GM12801 (cell line): ENCODE results near the gene COPZ2.

Experiments
- TF ChIP-seq, protein P1 (sequence below): IDR thresholded peaks from one replicate; pipeline ENCODE4 v1.5.1; 2011; ENCODE audit warnings: control low read depth; ENCODE audit not compliant: insufficient read length; ENCODE audit errors: extremely low read depth

Gene COPZ2

DNA sequence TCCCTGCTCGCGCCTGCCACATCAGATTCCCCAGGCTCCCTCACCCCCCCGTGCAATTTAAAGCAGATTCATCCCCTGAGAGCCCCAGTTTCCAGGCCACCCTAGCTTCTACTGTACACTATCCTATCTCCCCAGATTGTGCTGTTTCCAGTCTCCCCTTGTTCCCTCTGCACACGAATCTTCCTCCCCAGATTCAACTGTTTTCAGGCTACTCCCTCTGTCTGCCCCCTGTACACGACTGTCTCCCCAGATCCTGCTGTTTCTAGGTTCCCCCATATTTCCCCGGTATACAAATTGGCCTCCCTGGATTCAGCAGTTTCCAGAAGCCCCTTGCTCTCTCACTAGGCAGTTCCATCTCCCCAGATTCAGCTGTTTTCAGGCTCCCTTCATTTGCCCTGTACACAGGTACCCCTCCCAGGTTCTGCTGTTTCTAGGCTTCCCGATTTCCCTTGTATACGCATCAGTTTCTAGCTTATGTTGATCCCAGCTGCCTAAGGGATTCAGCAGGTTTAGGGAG is 22.9 kb downstream of the COPZ2 start:
- TF ChIP-seq, protein P1, sequence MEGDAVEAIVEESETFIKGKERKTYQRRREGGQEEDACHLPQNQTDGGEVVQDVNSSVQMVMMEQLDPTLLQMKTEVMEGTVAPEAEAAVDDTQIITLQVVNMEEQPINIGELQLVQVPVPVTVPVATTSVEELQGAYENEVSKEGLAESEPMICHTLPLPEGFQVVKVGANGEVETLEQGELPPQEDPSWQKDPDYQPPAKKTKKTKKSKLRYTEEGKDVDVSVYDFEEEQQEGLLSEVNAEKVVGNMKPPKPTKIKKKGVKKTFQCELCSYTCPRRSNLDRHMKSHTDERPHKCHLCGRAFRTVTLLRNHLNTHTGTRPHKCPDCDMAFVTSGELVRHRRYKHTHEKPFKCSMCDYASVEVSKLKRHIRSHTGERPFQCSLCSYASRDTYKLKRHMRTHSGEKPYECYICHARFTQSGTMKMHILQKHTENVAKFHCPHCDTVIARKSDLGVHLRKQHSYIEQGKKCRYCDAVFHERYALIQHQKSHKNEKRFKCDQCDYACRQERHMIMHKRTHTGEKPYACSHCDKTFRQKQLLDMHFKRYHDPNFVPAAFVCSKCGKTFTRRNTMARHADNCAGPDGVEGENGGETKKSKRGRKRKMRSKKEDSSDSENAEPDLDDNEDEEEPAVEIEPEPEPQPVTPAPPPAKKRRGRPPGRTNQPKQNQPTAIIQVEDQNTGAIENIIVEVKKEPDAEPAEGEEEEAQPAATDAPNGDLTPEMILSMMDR, result no peak

DNA sequence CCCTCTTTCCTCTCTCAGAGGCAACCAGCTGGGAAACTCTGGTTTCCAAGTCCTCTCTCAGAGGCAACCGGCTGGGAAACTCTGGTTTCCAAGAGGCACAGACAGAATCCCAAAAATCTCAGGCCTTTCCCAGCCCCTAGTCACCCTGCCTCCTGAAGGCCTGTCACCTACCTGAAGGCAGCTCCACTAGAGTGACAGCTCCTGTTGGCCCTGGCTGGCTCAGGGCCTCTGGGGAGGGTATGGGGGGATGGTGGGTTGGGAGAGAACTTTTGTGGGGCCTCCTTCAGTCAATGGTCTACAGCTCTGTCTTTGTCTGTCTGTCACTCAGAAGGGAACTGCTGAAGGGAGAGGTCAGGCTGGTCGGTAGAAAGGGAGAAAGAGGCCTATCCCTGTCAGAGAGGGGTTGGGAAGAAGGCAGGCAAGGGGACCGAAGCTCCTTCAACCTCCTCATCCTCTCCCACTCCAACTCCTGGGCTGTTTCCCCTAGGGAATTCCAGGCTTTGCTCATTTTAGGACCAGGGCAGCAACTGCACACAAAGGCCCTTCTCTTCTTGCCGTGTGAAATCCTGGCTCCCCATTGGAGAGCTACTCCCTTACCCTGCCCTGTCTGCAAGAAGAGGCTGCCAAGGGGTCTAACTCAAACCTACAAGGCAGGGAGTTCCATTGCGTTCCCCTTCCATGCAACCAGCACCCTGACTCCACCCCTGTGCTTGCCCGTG is 23.6 kb downstream of the COPZ2 start:
- TF ChIP-seq, protein P1, result no peak

DNA sequence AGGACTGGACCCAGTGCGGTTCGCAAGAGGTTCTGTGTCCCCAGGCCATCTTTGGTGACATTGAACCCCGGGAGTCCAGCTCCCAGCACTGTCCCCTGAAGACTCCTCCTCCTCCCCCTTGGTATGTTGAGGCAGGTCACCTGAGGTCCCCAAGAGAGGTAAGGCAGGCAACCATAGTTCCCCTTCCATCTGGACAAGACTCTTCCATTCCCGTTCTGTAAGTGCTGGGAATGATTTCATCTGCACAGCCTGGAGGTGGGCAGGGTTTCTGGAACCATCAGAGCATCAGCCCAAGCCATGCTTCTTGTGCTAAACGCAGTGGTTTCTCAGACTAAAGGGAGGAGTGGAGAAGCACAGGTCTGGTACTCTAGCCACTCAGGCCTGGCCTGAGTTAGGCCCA is 24.9 kb downstream of the COPZ2 start:
- TF ChIP-seq, protein P1, result no peak

DNA sequence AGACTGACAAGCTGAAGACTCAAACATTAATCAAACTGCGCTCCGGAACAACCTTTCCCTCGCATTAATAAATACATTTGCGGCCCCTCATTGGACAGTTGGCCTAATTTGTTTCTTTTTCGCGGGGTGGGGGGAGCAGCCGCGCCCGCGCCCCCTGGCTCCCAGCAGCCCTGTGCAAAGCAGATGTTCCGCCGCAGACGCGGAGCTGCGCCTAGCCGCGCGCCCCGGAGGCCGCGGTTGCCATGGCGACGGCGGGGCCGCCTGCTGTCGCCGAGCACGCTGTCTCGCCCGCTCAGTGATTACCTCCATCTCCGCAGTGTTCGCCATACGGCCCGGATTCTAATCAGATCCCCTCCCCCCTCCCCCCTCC is 25.5 kb downstream of the COPZ2 start:
- TF ChIP-seq, protein P1, result no peak

DNA sequence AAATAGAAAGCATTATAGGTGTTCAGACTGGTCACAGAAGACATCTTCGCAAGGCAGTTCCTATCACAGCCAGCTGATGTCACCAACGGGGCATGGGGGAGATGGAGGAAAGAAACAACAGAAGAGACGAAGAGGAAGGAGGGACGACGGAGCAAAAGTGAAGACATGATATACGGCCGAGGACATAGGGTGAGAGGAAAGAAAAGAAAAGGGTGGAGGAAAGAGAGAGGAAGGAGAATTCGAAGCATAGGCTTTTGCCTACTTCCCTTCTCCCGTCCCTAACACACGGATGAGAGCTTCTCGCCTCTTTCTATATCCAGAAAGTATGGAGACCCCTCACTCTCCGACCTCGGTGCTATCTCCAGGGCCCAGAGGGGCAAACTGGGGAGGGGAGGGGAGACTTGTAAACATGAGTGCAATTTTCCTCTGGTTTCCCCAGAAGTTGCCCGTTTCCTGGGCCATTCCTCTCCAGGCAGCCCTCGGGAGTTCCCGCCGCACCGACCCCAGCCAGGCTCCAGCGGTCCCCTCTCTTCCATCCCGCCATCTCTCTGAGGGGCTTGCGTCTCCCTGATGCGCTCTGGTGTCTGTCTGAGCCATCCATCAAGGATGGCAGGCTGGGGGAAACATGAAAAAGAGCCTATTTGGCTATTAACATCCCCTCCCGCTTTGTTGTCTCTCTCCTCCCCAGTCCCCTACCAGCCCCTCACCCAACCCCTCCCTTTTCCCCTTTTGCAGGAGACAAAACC is 26.0 kb downstream of the COPZ2 start:
- TF ChIP-seq, protein P1, result no peak

DNA sequence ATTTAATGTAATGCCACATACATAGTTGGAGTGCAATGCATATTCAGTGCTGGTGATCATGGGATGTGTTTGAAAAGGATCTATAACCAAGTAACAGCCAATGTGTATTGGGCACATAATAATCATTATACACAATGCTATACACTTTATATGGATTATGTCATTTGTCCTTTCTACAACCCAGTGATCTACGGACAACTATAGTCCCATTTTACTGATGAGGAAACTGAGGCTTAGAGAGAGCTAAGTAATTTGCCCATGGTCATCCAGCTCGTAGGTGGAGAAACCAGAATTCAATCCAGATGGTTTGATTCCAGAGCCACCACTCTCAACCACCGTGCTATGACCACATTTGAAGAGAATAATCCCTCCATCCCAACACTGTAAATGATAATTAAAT is 27.4 kb downstream of the COPZ2 start:
- TF ChIP-seq, protein P1, result no peak

DNA sequence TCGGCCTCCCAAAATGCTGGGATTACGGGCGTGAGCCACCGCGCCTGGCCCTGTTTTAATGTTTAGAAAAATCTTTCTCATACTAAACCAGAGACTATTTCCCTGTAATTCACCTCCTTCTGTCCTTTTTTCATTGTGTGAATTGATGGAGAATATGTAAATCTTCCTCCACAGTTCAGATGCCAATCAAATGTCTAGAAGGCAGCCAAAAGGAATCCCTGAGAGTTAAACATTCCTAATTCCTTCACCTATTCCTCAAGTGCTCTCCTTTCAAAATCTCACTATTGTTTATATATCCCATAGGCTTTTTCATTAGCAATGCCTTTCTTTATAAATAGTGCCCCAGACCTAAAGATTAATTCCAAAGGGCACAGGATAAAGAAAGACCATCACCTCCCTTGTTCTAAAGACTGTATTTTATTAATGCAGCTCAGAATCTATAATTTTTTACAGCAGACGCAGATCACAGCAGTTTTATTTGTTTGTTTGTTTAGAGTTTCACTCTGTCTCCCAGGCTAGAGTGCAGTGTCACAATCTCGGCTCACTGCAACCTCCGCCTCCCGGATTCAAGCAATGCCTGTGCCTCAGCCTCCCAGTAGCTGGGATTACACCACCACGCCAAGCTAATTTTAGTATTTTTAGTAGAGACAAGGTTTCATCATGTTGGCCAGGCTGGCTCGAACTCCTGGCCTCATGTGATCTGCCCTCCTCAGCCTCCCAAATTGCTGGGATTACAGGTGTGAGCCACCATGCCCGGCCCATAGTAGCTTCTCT is 30.5 kb downstream of the COPZ2 start:
- TF ChIP-seq, protein P1, result no peak
